HepG2 (cell line): ENCODE measurements around the gene SLC12A3. TPM values are rescaled to one million over a fixed set of nuclear protein-coding genes. Genes with fewer than 3 reads are reported as not detected.

Experiments
- GATAD1 ChIP-seq: IDR thresholded peaks from 2 replicates; pipeline ENCODE4 v1.6.1; 2016; ENCODE audit warnings: missing genetic modification reagents, missing compliant biosample characterization
- IKZF1 ChIP-seq: fragments of 450-650 bp; IDR thresholded peaks from 2 replicates; pipeline ENCODE4 v1.7.1; 2016
- IRF2 ChIP-seq: IDR thresholded peaks from 2 replicates; pipeline ENCODE4 v1.6.1; 2018; ENCODE audit warnings: missing genetic modification reagents, missing compliant biosample characterization
- ISX ChIP-seq: sonication (generic); formaldehyde crosslinking; conservative IDR thresholded peaks from 2 replicates; pipeline ENCODE4 v1.5.0; 2020; ENCODE audit warnings: missing genetic modification reagents
- JUN ChIP-seq: sonication (generic); formaldehyde crosslinking; IDR thresholded peaks from 2 replicates; pipeline ENCODE4 v1.4.0; 2020; ENCODE audit warnings: mild to moderate bottlenecking, missing genetic modification reagents
- LRRFIP1 ChIP-seq: sonication (generic); formaldehyde crosslinking; conservative IDR thresholded peaks from 2 replicates; pipeline ENCODE4 v1.4.0; 2020; ENCODE audit warnings: missing genetic modification reagents
- MLLT10 ChIP-seq: sonication (generic); formaldehyde crosslinking; IDR thresholded peaks from 2 replicates; pipeline ENCODE4 v1.4.0; 2020; ENCODE audit warnings: missing genetic modification reagents
- MLX ChIP-seq: IDR thresholded peaks from 2 replicates; pipeline ENCODE4 v1.6.1; 2016
- RFX1 ChIP-seq: fragments of 450-650 bp; IDR thresholded peaks from 2 replicates; pipeline ENCODE4 v1.6.1; 2017
- SRSF4 ChIP-seq: fragments of 200-400 bp; formaldehyde crosslinking; IDR thresholded peaks from one replicate; pipeline ENCODE4 v1.6.1; 2018; ENCODE audit warnings: mild to moderate bottlenecking, low read depth, low read length, moderate library complexity; ENCODE audit not compliant: poor library complexity, severe bottlenecking
- ZBED4 ChIP-seq: sonication (generic); formaldehyde crosslinking; IDR thresholded peaks from 2 replicates; pipeline ENCODE4 v1.4.0; 2020; ENCODE audit warnings: missing genetic modification reagents, borderline replicate concordance
- ZFP62 ChIP-seq: sonication (generic); formaldehyde crosslinking; IDR thresholded peaks from 2 replicates; pipeline ENCODE4 v1.4.0; 2020; ENCODE audit warnings: missing genetic modification reagents
- ZFP91 ChIP-seq: sonication (generic); formaldehyde crosslinking; IDR thresholded peaks from 2 replicates; pipeline ENCODE4 v1.9.0; 2022; ENCODE audit warnings: missing genetic modification reagents, mild to moderate bottlenecking, borderline replicate concordance
- ZKSCAN8 ChIP-seq: IDR thresholded peaks from 2 replicates; pipeline ENCODE4 v1.6.1; 2016; ENCODE audit warnings: borderline replicate concordance, missing genetic modification reagents, missing compliant biosample characterization
- ZNF251 ChIP-seq: sonication (generic); formaldehyde crosslinking; IDR thresholded peaks from 2 replicates; pipeline ENCODE4 v1.9.0; 2021; ENCODE audit warnings: mild to moderate bottlenecking, missing genetic modification reagents
- ZNF354B ChIP-seq: sonication (generic); formaldehyde crosslinking; IDR thresholded peaks from 2 replicates; pipeline ENCODE4 v1.8.0; 2022; ENCODE audit warnings: mild to moderate bottlenecking, missing genetic modification reagents
- ZNF674 ChIP-seq: sonication (generic); formaldehyde crosslinking; IDR thresholded peaks from 2 replicates; pipeline ENCODE4 v1.5.0; 2020; ENCODE audit warnings: low read depth, mild to moderate bottlenecking, missing genetic modification reagents
- ZNF691 ChIP-seq: sonication (generic); formaldehyde crosslinking; IDR thresholded peaks from 2 replicates; pipeline ENCODE4 v1.4.0; 2020; ENCODE audit warnings: missing genetic modification reagents, low read depth, mild to moderate bottlenecking, borderline replicate concordance
- ZNF781 ChIP-seq: sonication (generic); formaldehyde crosslinking; IDR thresholded peaks from 2 replicates; pipeline ENCODE4 v1.5.1; 2020; ENCODE audit warnings: borderline replicate concordance, mild to moderate bottlenecking, missing genetic modification reagents; ENCODE audit errors: not compliant biosample characterization
- polyA plus RNA-seq, 8 experiments: library from polyadenylated mRNA; depleted of rRNA in 3 of 8; stranded (reverse) in 7 of 8; unstranded in 1 of 8; fragments of >200 nt; fragmentation: Illumina TruSeq in 4 of 8; extraction: Trizol in 4 of 8; gene quantifications; 2 replicates each; pipeline versions ENCODE4 v1.2.1 to v1.2.3, GENCODE V29; 2011 to 2016; ENCODE audit warnings: low read depth in 4 of 8, missing spikeins in 1 of 8, mixed read lengths in 1 of 8; ENCODE audit not compliant: insufficient read depth in 1 of 8
- total RNA-seq, 5 experiments: library from RNA; depleted of rRNA; stranded (reverse); fragments of >200 nt; fragmentation: Illumina TruSeq; extraction: Trizol; gene quantifications; 2 replicates each; pipeline ENCODE4 v1.2.3, GENCODE V29; 2016; ENCODE audit warnings: low read depth in 1 of 5

Gene SLC12A3
- total and polyA plus RNA-seq, 2 of the 13 experiments (the other 11 are each of a cell fraction or from before 2014, with no cell fraction given): 6.2 TPM; not detected in 1

GRCh38 chr16:56944954-56945839 is 80.2 kb downstream of the SLC12A3 start (continued):
- TF ChIP-seq LRRFIP1 (CRISPR knock-in tag) (no peak), ZNF691 (CRISPR knock-in tag) (no peak), ZNF251 (CRISPR knock-in tag) (no peak), ZKSCAN8 (CRISPR knock-in tag) (no peak), ZNF674 (CRISPR knock-in tag) (no peak), JUN (CRISPR knock-in tag) (no peak), ZFP91 (CRISPR knock-in tag) (no peak), ZNF354B (no peak), RFX1 (no peak), ZNF781 (CRISPR knock-in tag) (no peak), ZBED4 (0 out of 2 replicates have a peak, but pooled peaks have one; percentile 23), MLX (CRISPR knock-in tag) (no peak), ZFP62 (CRISPR knock-in tag) (0 out of 2 replicates have a peak, but pooled peaks have one; percentile 32), IRF2 (no peak), SRSF4 (no peak), GATAD1 (no peak), MLLT10 (CRISPR knock-in tag) (no peak), IKZF1 (no peak), ISX (CRISPR knock-in tag) (no peak)
